GM12872 (cell line): Measurements from ENCODE around the gene CD151.

Source experiments
- CTCF ChIP-seq: IDR thresholded peaks from 3 replicates; pipeline ENCODE4 v1.5.1; 2011; ENCODE audit warnings: low read depth, mild to moderate bottlenecking, low read length, moderate library complexity; ENCODE audit not compliant: insufficient read depth

Gene CD151

DNA sequence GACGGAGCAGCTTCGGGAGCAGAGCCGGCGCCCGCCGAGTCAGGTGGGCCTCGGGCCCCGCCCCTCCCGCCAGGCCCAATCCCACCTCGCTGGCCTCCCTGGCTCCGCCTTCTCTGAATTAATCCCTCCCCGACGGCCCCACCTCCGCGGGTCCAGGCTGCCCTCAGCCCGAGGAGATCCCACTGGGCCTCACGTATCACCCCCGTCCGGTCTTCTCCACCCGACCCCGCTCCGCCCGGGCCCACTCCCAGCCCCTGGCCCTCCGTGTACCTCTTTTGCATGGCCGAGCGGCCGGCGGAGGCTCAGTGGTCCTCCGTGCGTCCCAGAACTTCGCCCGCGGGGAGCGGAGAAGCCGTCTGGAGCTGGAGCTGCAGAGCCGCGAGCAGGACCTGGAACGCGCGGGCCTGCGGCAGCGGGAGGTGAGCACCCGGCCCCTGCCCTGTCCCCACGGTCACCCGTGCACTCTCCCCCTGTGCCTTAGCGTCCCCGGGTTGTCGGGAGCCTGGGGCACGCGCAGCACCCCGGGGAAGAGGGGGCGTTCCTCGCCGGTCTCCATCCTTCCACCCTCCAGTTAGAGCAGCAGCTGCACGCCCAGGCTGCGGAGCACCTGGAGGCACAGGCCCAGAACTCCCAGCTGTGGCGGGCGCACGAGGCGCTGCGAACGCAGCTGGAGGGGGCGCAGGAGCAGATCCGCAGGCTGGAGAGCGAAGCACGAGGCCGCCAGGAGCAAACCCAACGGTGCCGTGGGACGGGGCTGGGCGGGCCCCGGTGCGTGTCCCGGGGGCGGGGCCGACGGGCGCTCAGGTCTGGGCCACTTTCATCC is 2.2 kb upstream of the CD151 start:
- TF ChIP-seq CTCF, result no peak

DNA sequence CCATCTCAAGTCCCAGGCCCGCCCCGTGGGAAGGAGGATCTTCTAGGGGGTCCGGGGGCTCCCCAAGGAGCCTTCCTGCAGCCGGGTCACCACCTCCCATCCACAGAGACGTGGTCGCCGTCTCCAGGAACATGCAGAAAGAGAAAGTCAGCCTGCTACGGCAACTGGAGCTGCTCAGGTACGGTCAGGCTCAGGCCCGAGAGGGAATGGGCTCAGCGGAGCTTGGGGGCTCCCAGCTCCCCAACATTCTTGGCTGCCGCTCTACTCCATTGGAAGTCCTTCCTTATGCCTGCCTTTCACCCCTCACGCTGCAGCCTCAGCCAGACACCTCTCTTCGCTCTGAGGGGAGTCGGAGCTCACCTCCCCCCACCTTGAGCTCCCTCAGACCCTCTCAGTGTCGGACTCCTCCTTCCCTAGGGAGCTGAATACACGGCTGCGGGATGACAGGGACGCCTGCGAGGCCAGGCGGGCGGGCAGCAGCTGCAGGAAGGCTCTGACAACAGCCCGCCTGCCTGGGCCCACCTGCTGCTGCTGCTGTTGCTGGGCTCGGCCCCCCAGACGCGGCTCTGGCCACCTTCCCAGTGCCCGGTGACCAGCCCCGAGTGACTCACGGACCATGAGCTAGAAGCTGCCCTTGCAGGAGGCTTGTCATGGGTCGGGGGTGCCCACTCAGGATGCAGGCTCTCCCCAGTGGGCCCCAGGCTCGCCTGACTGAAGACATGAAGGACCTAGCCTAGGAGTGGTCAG is 1.5 kb upstream of the CD151 start:
- no peak for TF ChIP-seq CTCF

- TF ChIP-seq CTCF, result no peak
Measured at GRCh38 chr11:831961-832528, 707 bp upstream of the CD151 start.

DNA sequence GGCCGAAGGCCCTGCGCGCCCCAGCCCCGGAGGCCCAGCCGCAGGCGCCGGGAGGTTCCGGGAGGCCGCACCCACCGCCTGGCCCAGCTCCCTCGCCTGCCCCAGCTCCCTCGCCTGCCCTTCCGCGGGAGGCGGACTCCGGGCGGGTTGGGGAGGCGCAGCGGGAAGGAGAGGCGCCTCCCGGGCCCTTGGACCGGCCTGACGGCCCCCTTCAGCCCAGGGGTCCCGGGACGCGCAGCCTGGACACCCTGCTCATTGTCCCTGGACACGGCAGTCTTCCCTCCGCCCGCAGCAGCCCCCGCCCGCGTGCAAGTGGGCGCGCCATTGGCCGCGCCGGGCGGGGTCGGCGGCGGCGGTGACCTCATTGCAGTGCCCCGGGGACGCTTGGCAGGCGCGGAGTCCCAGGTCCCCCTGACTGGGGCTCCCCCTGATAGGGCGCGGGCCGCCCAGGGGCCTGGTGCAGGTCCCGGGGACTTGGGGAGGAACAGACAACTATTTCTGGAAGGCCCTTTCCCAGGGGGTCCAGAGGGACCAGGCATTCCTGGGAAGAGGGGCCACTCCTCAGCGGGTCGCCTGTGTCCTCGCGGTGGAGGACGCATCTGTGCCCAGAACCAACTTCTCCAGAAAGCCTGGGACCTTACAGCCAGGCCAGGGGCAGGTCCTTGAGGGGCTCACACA is 501 bp downstream of the CD151 start:
- TF ChIP-seq CTCF, result no peak

- no peak for TF ChIP-seq CTCF
Measured at GRCh38 chr11:833849-834311, 1.1 kb downstream of the CD151 start.

GRCh38 chr11:834371-835316 is 1.9 kb downstream of the CD151 start:
- TF ChIP-seq CTCF, result no peak
